Mesothelial cell of epicardium (in vitro differentiated cells): ENCODE measurements around the gene DCXR. TPM values are rescaled to one million over a fixed set of nuclear protein-coding genes. Genes with fewer than 3 reads are reported as not detected.

ENCODE experiments used
- DNase-seq, 2 experiments: peaks; one replicate each; pipeline ENCODE4 v3.0.0; 2021; ENCODE audit warnings: low spot score in 2 of 2; ENCODE audit not compliant: unreplicated experiment in 2 of 2
- H3K27ac Mint-ChIP-seq: 2 replicates; pipeline ENCODE4 v1.8.0; 2021; ENCODE audit warnings: mixed read lengths
- H3K27me3 Mint-ChIP-seq: 2 replicates; pipeline ENCODE4 v1.8.0; 2021; ENCODE audit warnings: low read depth, mixed read lengths
- H3K36me3 Mint-ChIP-seq: 2 replicates; pipeline ENCODE4 v1.8.0; 2021; ENCODE audit warnings: mixed read lengths
- H3K4me1 Mint-ChIP-seq: 2 replicates; pipeline ENCODE4 v1.8.0; 2021; ENCODE audit warnings: mixed read lengths
- H3K4me3 Mint-ChIP-seq: 2 replicates; pipeline ENCODE4 v1.8.0; 2021; ENCODE audit warnings: mild to moderate bottlenecking, moderate library complexity, mixed read lengths
- H3K9me3 Mint-ChIP-seq: 2 replicates; pipeline ENCODE4 v1.8.0; 2021; ENCODE audit warnings: mixed read lengths
- total RNA-seq: library from RNA; stranded (reverse); gene quantifications from 3 replicates; pipeline ENCODE4 v1.2.1, GENCODE V29; 2021
- TF ChIP-seq, protein P1 (sequence below): fragments of 200-600 bp; sonication (generic); IDR thresholded peaks from one replicate; pipeline ENCODE4 v1.5.0; 2021; ENCODE audit warnings: antibody characterized with exemption; ENCODE audit not compliant: unreplicated experiment

DCXR gene
- total RNA-seq, 1 donor from 2014 or later: 77.6 TPM

GRCh38 chr17:81996757-81997441 lies 40.6 kb downstream of the DCXR start:
- no peak overlapping the region for H3K4me3 Mint-ChIP-seq
- no peaks in the 10 kb centered on the region for H3K9me3 Mint-ChIP-seq
- peaks cover 14% of the 10 kb centered on the region for H3K4me1 Mint-ChIP-seq
- no peak overlapping the region for H3K27ac Mint-ChIP-seq
- H3K36me3 Mint-ChIP-seq: peaks cover 6% of the 10 kb centered on the region
- no peaks in the 10 kb centered on the region for H3K27me3 Mint-ChIP-seq
- DNase-seq: no peak
- TF ChIP-seq, protein P1, sequence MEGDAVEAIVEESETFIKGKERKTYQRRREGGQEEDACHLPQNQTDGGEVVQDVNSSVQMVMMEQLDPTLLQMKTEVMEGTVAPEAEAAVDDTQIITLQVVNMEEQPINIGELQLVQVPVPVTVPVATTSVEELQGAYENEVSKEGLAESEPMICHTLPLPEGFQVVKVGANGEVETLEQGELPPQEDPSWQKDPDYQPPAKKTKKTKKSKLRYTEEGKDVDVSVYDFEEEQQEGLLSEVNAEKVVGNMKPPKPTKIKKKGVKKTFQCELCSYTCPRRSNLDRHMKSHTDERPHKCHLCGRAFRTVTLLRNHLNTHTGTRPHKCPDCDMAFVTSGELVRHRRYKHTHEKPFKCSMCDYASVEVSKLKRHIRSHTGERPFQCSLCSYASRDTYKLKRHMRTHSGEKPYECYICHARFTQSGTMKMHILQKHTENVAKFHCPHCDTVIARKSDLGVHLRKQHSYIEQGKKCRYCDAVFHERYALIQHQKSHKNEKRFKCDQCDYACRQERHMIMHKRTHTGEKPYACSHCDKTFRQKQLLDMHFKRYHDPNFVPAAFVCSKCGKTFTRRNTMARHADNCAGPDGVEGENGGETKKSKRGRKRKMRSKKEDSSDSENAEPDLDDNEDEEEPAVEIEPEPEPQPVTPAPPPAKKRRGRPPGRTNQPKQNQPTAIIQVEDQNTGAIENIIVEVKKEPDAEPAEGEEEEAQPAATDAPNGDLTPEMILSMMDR: no peak

GRCh38 chr17:81996232-81996756 lies 41.2 kb downstream of the DCXR start:
- Mint-ChIP-seq H3K4me1 (peaks cover 19% of the 10 kb centered on the region), H3K4me3 (no peak overlapping the region), H3K27ac (no peak overlapping the region), H3K9me3 (no peaks in the 10 kb centered on the region), H3K36me3 (peaks cover 6% of the 10 kb centered on the region), H3K27me3 (no peaks in the 10 kb centered on the region)
- no peak for DNase-seq
- TF ChIP-seq, protein P1: no peak

- TF ChIP-seq, protein P1: no peak
- DNase-seq: peak in 1 of 2 experiments; percentile 13
- Mint-ChIP-seq H3K4me1 (peaks cover 21% of the 10 kb centered on the region), H3K36me3 (peaks cover 8% of the 10 kb centered on the region), H3K4me3 (no peak overlapping the region), H3K27me3 (no peaks in the 10 kb centered on the region), H3K9me3 (no peaks in the 10 kb centered on the region), H3K27ac (no peak overlapping the region)
These were observed 41.9 kb downstream of the DCXR start for GRCh38 chr17:81995463-81996231.

- no peak overlapping the region for H3K27ac Mint-ChIP-seq
- peaks cover 12% of the 10 kb centered on the region for H3K36me3 Mint-ChIP-seq
These were observed 42.7 kb downstream of the DCXR start for GRCh38 chr17:81994593-81995462.

More at GRCh38 chr17:81994593-81995462, 42.7 kb downstream of the DCXR start:
- TF ChIP-seq, protein P1: no peak
- Mint-ChIP-seq H3K27me3 (no peaks in the 10 kb centered on the region), H3K4me3 (no peak overlapping the region), H3K9me3 (no peaks in the 10 kb centered on the region), H3K4me1 (peaks cover 18% of the 10 kb centered on the region)
- DNase-seq: peak in 1 of 2 experiments; percentile 14
